Measurements from ENCODE around the gene NCAM1.

The NCAM1 gene

GRCh38 chr11:113087706-113088105 lies 126.5 kb downstream of the NCAM1 start:
- Histone ChIP-seq H3K9me3 (ENCODE audit: insufficient read depth, low read length) (no peaks in the 10 kb centered on the region), H3F3A (ENCODE audit: insufficient read depth) (no peaks in the 10 kb centered on the region), H3K4me3 (ENCODE audit: insufficient read depth, low read length, poor library complexity, severe bottlenecking) (no peak overlapping the region), H3K9me2 (replicated peaks; ENCODE audit: insufficient read depth, low read length) (no peaks in the 10 kb centered on the region), H3K27me3 (ENCODE audit: low read length) (0 out of 2 replicates have a peak, but pooled peaks cover 5% of the 10 kb centered on the region), H4K20me1 (ENCODE audit: low read depth, low read length) (no peaks in the 10 kb centered on the region), H3K4me2 (ENCODE audit: low read depth, low read length, poor library complexity, severe bottlenecking) (no peak overlapping the region), H3K9ac (ENCODE audit: low read length) (no peak overlapping the region), H3K79me2 (ENCODE audit: insufficient read depth, low read length) (no peaks in the 10 kb centered on the region), H3K36me3 (ENCODE audit: low read length) (no peaks in the 10 kb centered on the region), H2AFZ (ENCODE audit: low read depth, low read length, severe bottlenecking) (no peak overlapping the region), H3K27ac (ENCODE audit: low read depth, low read length) (no peak overlapping the region)
- TF ChIP-seq CTCF (IDR thresholded peaks at IDR 0.05; ENCODE audit: insufficient read depth, low read length, poor library complexity, severe bottlenecking) (no peak), EZH2phosphoT487 (conservative IDR thresholded peaks at IDR 0.05; ENCODE audit: low read length) (no peak)

- H3K4me2 ChIP-seq (ENCODE audit: low read depth, low read length, poor library complexity, severe bottlenecking): no peak overlapping the region
- H2AFZ ChIP-seq (ENCODE audit: low read depth, low read length, severe bottlenecking): no peak overlapping the region
- no peaks in the 10 kb centered on the region for H3K79me2 ChIP-seq (ENCODE audit: insufficient read depth, low read length)
- H3K9me3 ChIP-seq (ENCODE audit: insufficient read depth, low read length): no peaks in the 10 kb centered on the region
- H3K9ac ChIP-seq (ENCODE audit: low read length): no peak overlapping the region
- H3F3A ChIP-seq (ENCODE audit: insufficient read depth): no peaks in the 10 kb centered on the region
- H3K4me3 ChIP-seq (ENCODE audit: insufficient read depth, low read length, poor library complexity, severe bottlenecking): no peak overlapping the region
- TF ChIP-seq EZH2phosphoT487 (conservative IDR thresholded peaks at IDR 0.05; ENCODE audit: low read length) (no peak), CTCF (IDR thresholded peaks at IDR 0.05; ENCODE audit: insufficient read depth, low read length, poor library complexity, severe bottlenecking) (no peak)
- H3K27ac ChIP-seq (ENCODE audit: low read depth, low read length): no peak overlapping the region
- no peaks in the 10 kb centered on the region for H3K36me3 ChIP-seq (ENCODE audit: low read length)
- 0 out of 2 replicates have a peak, but pooled peaks cover 5% of the 10 kb centered on the region for H3K27me3 ChIP-seq (ENCODE audit: low read length)
- no peaks in the 10 kb centered on the region for H4K20me1 ChIP-seq (ENCODE audit: low read depth, low read length)
- H3K9me2 ChIP-seq (replicated peaks; ENCODE audit: insufficient read depth, low read length): no peaks in the 10 kb centered on the region
These were observed 129.7 kb downstream of the NCAM1 start for GRCh38 chr11:113090716-113091480.

GRCh38 chr11:113091481-113091780 lies 130.2 kb downstream of the NCAM1 start:
- Histone ChIP-seq H3F3A (ENCODE audit: insufficient read depth) (no peaks in the 10 kb centered on the region), H2AFZ (ENCODE audit: low read depth, low read length, severe bottlenecking) (no peak overlapping the region), H3K79me2 (ENCODE audit: insufficient read depth, low read length) (no peaks in the 10 kb centered on the region), H4K20me1 (ENCODE audit: low read depth, low read length) (no peaks in the 10 kb centered on the region), H3K4me3 (ENCODE audit: insufficient read depth, low read length, poor library complexity, severe bottlenecking) (no peak overlapping the region), H3K9me2 (replicated peaks; ENCODE audit: insufficient read depth, low read length) (no peaks in the 10 kb centered on the region), H3K27me3 (ENCODE audit: low read length) (0 out of 2 replicates have a peak, but pooled peaks cover 5% of the 10 kb centered on the region), H3K9ac (ENCODE audit: low read length) (no peak overlapping the region), H3K36me3 (ENCODE audit: low read length) (no peaks in the 10 kb centered on the region), H3K4me2 (ENCODE audit: low read depth, low read length, poor library complexity, severe bottlenecking) (no peak overlapping the region), H3K9me3 (ENCODE audit: insufficient read depth, low read length) (no peaks in the 10 kb centered on the region), H3K27ac (ENCODE audit: low read depth, low read length) (no peak overlapping the region)
- TF ChIP-seq CTCF (IDR thresholded peaks at IDR 0.05; ENCODE audit: insufficient read depth, low read length, poor library complexity, severe bottlenecking) (no peak), EZH2phosphoT487 (conservative IDR thresholded peaks at IDR 0.05; ENCODE audit: low read length) (no peak)

Measured in SU-DHL-6 (cell line).